PC-3 (cell line): ENCODE measurements around the gene TTC1. TPM values are rescaled to one million over a fixed set of nuclear protein-coding genes. Genes with fewer than 3 reads are reported as not detected.

Experiments used
- ATAC-seq: fragments of 200-7000 bp; cut with Tn5 transposase; 2 replicates; pipeline ENCODE4 v1.9.1; 2020; ENCODE audit warnings: mild to moderate bottlenecking, moderate library complexity
- BruUV-seq: library from RNA; stranded (reverse); fragments of 400-500 nt; replicated peaks from 2 replicates; lab custom pipeline; 2021; lab: Mats Ljungman, UMichigan
- CTCF ChIA-PET: fragments of 300-600 bp; sonication (Branson Sonifier 250); formaldehyde crosslinking; loops from one replicate; lab custom pipeline; 2022; ENCODE audit warnings: antibody characterized with exemption; lab: Charles Lee
- POLR2A ChIA-PET: fragments of 300-600 bp; sonication (Branson Sonifier 250); formaldehyde crosslinking; loops from one replicate; lab custom pipeline; 2022; ENCODE audit warnings: antibody characterized with exemption; ENCODE audit not compliant: unreplicated experiment; lab: Charles Lee
- DNase-seq: peaks from one replicate; pipeline ENCODE4 v3.0.0-alpha.2; 2015
- H2AFZ ChIP-seq: fragments of 300-600 bp; sonication (generic); 2 replicates; pipeline ENCODE4 v1.6.0; 2016; ENCODE audit warnings: antibody characterized with exemption, low read length
- H3F3A ChIP-seq: fragments of 300-600 bp; sonication (generic); one replicate; pipeline ENCODE4 v1.6.0; 2017; ENCODE audit warnings: antibody characterized with exemption, low read length, control low read depth, mild to moderate bottlenecking; ENCODE audit not compliant: unreplicated experiment
- H3K27ac ChIP-seq: fragments of 300-600 bp; sonication (generic); 2 replicates; pipeline ENCODE4 v1.5.1; 2016; ENCODE audit warnings: mild to moderate bottlenecking, low read length
- H3K27me3 ChIP-seq: fragments of 300-600 bp; sonication (generic); 2 replicates; pipeline ENCODE4 v1.6.1; 2016; ENCODE audit warnings: low read length, mixed read lengths
- H3K36me3 ChIP-seq: fragments of 300-600 bp; sonication (generic); 2 replicates; pipeline ENCODE4 v1.6.1; 2016; ENCODE audit warnings: low read depth, mixed run types, low read length, mixed read lengths
- H3K4me1 ChIP-seq: fragments of 300-600 bp; sonication (generic); 2 replicates; pipeline ENCODE4 v1.5.1; 2016; ENCODE audit warnings: low read length; ENCODE audit not compliant: insufficient read depth
- H3K4me2 ChIP-seq: fragments of 300-600 bp; sonication (generic); 2 replicates; pipeline ENCODE4 v1.6.0; 2016; ENCODE audit warnings: low read length
- H3K4me3 ChIP-seq: fragments of 300-600 bp; sonication (generic); 2 replicates; pipeline ENCODE4 v1.5.1; 2016; ENCODE audit warnings: mild to moderate bottlenecking, low read length, mixed read lengths
- H3K79me2 ChIP-seq: fragments of 300-600 bp; sonication (generic); 2 replicates; pipeline ENCODE4 v1.6.1; 2017; ENCODE audit warnings: low read length, mixed read lengths
- H3K9ac ChIP-seq: fragments of 300-600 bp; sonication (generic); 2 replicates; pipeline ENCODE4 v1.6.0; 2016; ENCODE audit warnings: mild to moderate bottlenecking, low read length
- H3K9me2 ChIP-seq: fragments of 300-600 bp; sonication (generic); replicated peaks from 2 replicates; pipeline ENCODE4 v1.6.1; 2016; ENCODE audit warnings: mixed run types, low read length, mixed read lengths
- H3K9me3 ChIP-seq: fragments of 300-600 bp; sonication (generic); 2 replicates; pipeline ENCODE4 v1.6.1; 2016; ENCODE audit warnings: low read length, mixed read lengths
- H4K20me1 ChIP-seq: fragments of 300-600 bp; sonication (generic); 2 replicates; pipeline ENCODE4 v1.6.1; 2016; ENCODE audit warnings: low read length, mixed read lengths
- EZH2 ChIP-seq: fragments of 300-600 bp; sonication (generic); IDR thresholded peaks from one replicate; pipeline ENCODE4 v1.6.1; 2017; ENCODE audit warnings: antibody characterized with exemption, mild to moderate bottlenecking, low read length; ENCODE audit not compliant: unreplicated experiment
- EZH2phosphoT487 ChIP-seq: fragments of 300-600 bp; sonication (generic); IDR thresholded peaks from 2 replicates; pipeline ENCODE4 v1.6.1; 2018; ENCODE audit warnings: mild to moderate bottlenecking, antibody characterized with exemption, low read length, borderline replicate concordance
- intact Hi-C: fragments of 100-400 bp; cut with micrococcal nuclease; formaldehyde crosslinking; loops from 2 replicates; pipeline ENCODE4 v1.9.0; 2023
- total RNA-seq: library from RNA; depleted of rRNA; stranded (reverse); fragments of >200 nt; gene quantifications from 2 replicates; pipeline ENCODE4 v1.2.3, GENCODE V29; 2014
- TF ChIP-seq, protein P1 (sequence below): fragments of 300-600 bp; sonication (generic); conservative IDR thresholded peaks from 2 replicates; pipeline ENCODE4 v1.5.1; 2017; ENCODE audit warnings: antibody characterized with exemption, low read depth, mild to moderate bottlenecking, low read length

TTC1 gene
- total RNA-seq, 1 experiment from 2014 or later, result 61.4 TPM

DNA sequence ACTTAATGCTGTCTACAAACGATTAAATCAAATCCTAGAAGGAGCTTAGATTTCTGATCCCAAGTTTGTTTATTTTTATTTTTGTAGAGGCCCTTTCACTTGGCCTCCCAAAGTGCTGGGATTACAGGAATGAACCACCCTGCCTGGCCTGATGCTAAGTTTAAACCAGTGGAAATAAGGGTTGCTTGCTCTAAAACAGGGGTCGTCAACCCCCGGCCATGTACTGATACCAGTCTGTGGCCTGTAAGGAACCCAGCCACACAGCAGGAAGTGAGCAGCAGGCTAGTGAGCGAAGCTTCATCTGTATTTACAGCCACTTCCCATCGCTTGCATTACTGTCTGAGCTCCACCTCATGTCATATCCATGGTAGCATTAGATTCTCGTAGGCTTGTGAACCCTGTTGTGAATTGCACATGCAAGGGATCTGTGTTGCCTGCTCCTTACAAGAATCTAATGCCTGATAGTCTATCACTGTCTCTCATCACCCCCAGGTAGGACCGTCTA lies 11.4 kb downstream of the TTC1 start:
- CTCF ChIA-PET, result interaction anchor here (0.6 kb wide), 1 partner anchor 99 kb away, joined by 3 read pairs; the partner anchor contains the start of gene PWWP2A
- POLR2A ChIA-PET, result no interaction called here
- intact Hi-C loops, result loop anchor here (5.0 kb wide), 4 partner anchors 62 to 227 kb away; partner anchors contain the start of gene PWWP2A
- Histone ChIP-seq H2AFZ (no peak overlapping the region), H3K4me3 (no peak overlapping the region), H3F3A (peaks cover 3% of the 10 kb centered on the region), H3K36me3 (peaks cover 17% of the 10 kb centered on the region), H3K27me3 (no peaks in the 10 kb centered on the region), H3K9me2 (no peaks in the 10 kb centered on the region), H3K4me1 (no peaks in the 10 kb centered on the region), H4K20me1 (0 out of 2 replicates have a peak, but pooled peaks cover 5% of the 10 kb centered on the region), H3K4me2 (no peak overlapping the region), H3K9ac (no peak overlapping the region), H3K79me2 (peaks cover 28% of the 10 kb centered on the region), H3K9me3 (no peaks in the 10 kb centered on the region), H3K27ac (no peak overlapping the region)
- TF ChIP-seq EZH2phosphoT487, result no peak
- TF ChIP-seq EZH2, result no peak
- TF ChIP-seq, protein P1, sequence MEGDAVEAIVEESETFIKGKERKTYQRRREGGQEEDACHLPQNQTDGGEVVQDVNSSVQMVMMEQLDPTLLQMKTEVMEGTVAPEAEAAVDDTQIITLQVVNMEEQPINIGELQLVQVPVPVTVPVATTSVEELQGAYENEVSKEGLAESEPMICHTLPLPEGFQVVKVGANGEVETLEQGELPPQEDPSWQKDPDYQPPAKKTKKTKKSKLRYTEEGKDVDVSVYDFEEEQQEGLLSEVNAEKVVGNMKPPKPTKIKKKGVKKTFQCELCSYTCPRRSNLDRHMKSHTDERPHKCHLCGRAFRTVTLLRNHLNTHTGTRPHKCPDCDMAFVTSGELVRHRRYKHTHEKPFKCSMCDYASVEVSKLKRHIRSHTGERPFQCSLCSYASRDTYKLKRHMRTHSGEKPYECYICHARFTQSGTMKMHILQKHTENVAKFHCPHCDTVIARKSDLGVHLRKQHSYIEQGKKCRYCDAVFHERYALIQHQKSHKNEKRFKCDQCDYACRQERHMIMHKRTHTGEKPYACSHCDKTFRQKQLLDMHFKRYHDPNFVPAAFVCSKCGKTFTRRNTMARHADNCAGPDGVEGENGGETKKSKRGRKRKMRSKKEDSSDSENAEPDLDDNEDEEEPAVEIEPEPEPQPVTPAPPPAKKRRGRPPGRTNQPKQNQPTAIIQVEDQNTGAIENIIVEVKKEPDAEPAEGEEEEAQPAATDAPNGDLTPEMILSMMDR, result no peak
- ATAC-seq (no peak), DNase-seq (no peak)
- BruUV-seq, result no TSS peak

DNA sequence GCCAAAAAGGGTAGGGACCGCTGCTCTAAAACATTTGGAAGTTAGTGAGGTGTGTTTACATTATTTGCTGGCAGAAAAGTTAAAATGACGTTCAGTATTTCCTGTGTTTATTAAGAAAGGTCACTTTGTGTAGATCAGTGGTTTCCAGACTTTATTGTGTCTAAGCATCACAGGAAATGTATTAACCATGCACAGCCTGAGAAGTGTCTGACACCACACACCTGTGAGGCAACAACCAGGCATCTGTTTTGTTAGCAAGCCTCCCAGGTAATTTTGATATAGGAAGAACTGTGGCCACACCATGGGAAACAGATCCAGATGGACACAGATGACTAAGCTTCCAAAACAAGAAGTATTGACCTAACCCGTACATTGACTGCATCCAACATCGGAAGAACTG lies 12.0 kb downstream of the TTC1 start:
- TF ChIP-seq, protein P1, result no peak
- TF ChIP-seq EZH2 (no peak), EZH2phosphoT487 (no peak)
- CTCF ChIA-PET, result interaction anchor here (1.3 kb wide), 2 partner anchors 324 to 370 kb away, joined by 4 to 5 read pairs; no protein-coding TSS in a partner anchor
- ATAC-seq (peak; percentile 48), DNase-seq (no peak)
- intact Hi-C loops, result loop anchor here (1.0 to 5.0 kb wide), 5 partner anchors 61 to 370 kb away; partner anchors contain the start of gene PWWP2A
- no peaks in the 10 kb centered on the region for H3K27me3 ChIP-seq
- H3K4me3 ChIP-seq, result no peak overlapping the region
- no peak overlapping the region for H2AFZ ChIP-seq
- no peaks in the 10 kb centered on the region for H3K4me1 ChIP-seq
- peaks cover 3% of the 10 kb centered on the region for H3F3A ChIP-seq
- no peak overlapping the region for H3K4me2 ChIP-seq
- peaks cover 27% of the 10 kb centered on the region for H3K79me2 ChIP-seq
- no peaks in the 10 kb centered on the region for H3K9me2 ChIP-seq
- H3K9me3 ChIP-seq, result no peaks in the 10 kb centered on the region
- BruUV-seq, result no TSS peak
- POLR2A ChIA-PET, result interaction anchor here (0.7 kb wide), 1 partner anchor 91 kb away, joined by 4 read pairs; no protein-coding TSS in a partner anchor
- H3K27ac ChIP-seq, result no peak overlapping the region
- H3K9ac ChIP-seq, result no peak overlapping the region
- H3K36me3 ChIP-seq, result peaks cover 17% of the 10 kb centered on the region; the same call in 1 of the 2 replicates
- 0 out of 2 replicates have a peak, but pooled peaks cover 5% of the 10 kb centered on the region for H4K20me1 ChIP-seq
